ENCODE data around the gene CNTNAP2. TPM values are rescaled to one million over a fixed set of nuclear protein-coding genes. Genes with fewer than 3 reads are reported as not detected.

The CNTNAP2 gene
- total and polyA plus RNA-seq, 7 experiments from 2014 or later, result 0.02 to 0.48 (median 0.24) TPM; not detected in 2

DNA sequence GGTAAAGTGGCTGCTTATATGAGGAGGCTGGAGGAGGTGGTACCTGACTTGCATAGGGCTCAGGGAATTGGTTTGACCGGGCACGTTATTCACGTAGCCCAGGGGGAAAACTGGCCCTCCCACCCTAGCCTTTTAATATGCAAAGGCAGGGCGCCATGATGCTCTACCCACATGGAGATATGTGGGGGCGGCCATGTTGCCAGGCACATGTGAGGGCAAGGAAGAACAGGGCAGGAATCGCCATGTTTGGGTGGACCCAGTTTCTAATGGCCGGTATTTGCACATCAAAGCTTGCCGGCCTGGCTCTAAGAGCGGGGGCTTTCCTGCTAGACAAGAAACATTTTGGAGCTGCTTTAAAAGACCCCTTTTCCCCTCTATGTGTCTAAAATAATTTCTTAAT, 1524.2 kb downstream of the CNTNAP2 start:
- Mint-ChIP-seq H3K4me1 (no peaks in the 10 kb centered on the region), H3K27ac (no peak overlapping the region), H3K4me3 (no peak overlapping the region), H3K9me3 (peaks cover 0 to 32% (median 7%) of the 10 kb centered on the region in 11 donors), H3K36me3 (no peaks in the 10 kb centered on the region), H3K27me3 (no peaks in the 10 kb centered on the region)
- Histone ChIP-seq H3K4me3 (ENCODE audit: low read length) (no peak overlapping the region), H3K9me3 (ENCODE audit: control insufficient read depth in 2 of 3, low read length in 3 of 3) (no peaks in the 10 kb centered on the region), H3K27me3 (ENCODE audit: control insufficient read depth in 2 of 2, insufficient read depth in 2 of 2, low read length in 2 of 2) (no peaks in the 10 kb centered on the region), H3K27ac (ENCODE audit: low read depth, low read length) (no peak overlapping the region), H3K36me3 (ENCODE audit: control insufficient read depth in 2 of 3, insufficient read depth in 3 of 3, low read length in 3 of 3) (no peaks in the 10 kb centered on the region), H3K4me1 (ENCODE audit: control insufficient read depth in 2 of 2, insufficient read depth in 2 of 2, low read length in 2 of 2) (no peaks in the 10 kb centered on the region)
- DNase-seq (no peak), ATAC-seq (no peak)
- POLR2A ChIA-PET, result no interaction called here
- intact Hi-C loops (cut with micrococcal nuclease), result no loop called here
- CTCF ChIA-PET, result no interaction called here

DNA sequence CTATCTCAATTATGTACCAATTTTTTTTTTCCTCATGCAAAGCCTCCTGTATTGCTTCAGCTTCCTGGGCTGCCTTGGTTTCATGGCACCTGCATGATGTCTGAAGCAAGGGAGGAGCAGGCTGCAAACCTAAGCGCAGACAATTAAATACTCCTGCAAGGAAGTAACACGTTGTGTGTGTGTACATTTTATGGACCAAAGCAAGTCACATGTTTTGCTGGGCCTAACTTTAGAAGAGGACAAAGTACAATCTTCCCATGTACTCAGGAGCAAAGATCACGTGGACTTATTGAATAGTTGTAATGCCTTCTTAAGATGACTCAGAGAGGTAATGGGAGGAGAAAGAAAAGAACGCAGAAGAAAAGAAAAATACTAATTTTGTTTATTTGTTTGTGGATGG, 1530.0 kb downstream of the CNTNAP2 start:
- ChIA-PET CTCF (interaction anchor here (0.7 kb wide), 1 partner anchor 1989 kb away, joined by 3 read pairs; no protein-coding TSS in a partner anchor), POLR2A (no interaction called here)
- Histone ChIP-seq H3K9me3 (ENCODE audit: control insufficient read depth in 2 of 3, low read length in 3 of 3) (no peaks in the 10 kb centered on the region), H3K27me3 (ENCODE audit: control insufficient read depth in 2 of 2, insufficient read depth in 2 of 2, low read length in 2 of 2) (no peaks in the 10 kb centered on the region), H3K4me1 (ENCODE audit: control insufficient read depth in 2 of 2, insufficient read depth in 2 of 2, low read length in 2 of 2) (no peaks in the 10 kb centered on the region), H3K4me3 (ENCODE audit: low read length) (no peak overlapping the region), H3K27ac (ENCODE audit: low read depth, low read length) (no peak overlapping the region), H3K36me3 (ENCODE audit: control insufficient read depth in 2 of 3, insufficient read depth in 3 of 3, low read length in 3 of 3) (no peaks in the 10 kb centered on the region)
- ATAC-seq (no peak), DNase-seq (no peak)
- Mint-ChIP-seq H3K4me3 (no peak overlapping the region), H3K36me3 (no peaks in the 10 kb centered on the region), H3K27me3 (no peaks in the 10 kb centered on the region), H3K9me3 (peaks cover 0 to 22% (median 5%) of the 10 kb centered on the region in 11 donors), H3K27ac (no peak overlapping the region), H3K4me1 (no peaks in the 10 kb centered on the region)
- intact Hi-C loops (cut with micrococcal nuclease), result no loop called here

- no peaks in the 10 kb centered on the region for H3K36me3 ChIP-seq (ENCODE audit: control insufficient read depth in 2 of 3, insufficient read depth in 3 of 3, low read length in 3 of 3)
- no peak for DNase-seq
- intact Hi-C loops (cut with micrococcal nuclease), result no loop called here
- H3K27ac ChIP-seq (ENCODE audit: low read depth, low read length), result no peak overlapping the region
- ChIA-PET POLR2A (no interaction called here), CTCF (no interaction called here)
- ATAC-seq, result no peak
- no peaks in the 10 kb centered on the region for H3K27me3 Mint-ChIP-seq
- no peaks in the 10 kb centered on the region for H3K36me3 Mint-ChIP-seq
- H3K4me1 ChIP-seq (ENCODE audit: control insufficient read depth in 2 of 2, insufficient read depth in 2 of 2, low read length in 2 of 2), result no peaks in the 10 kb centered on the region
- H3K4me3 Mint-ChIP-seq, result no peak overlapping the region
- H3K27ac Mint-ChIP-seq, result no peak overlapping the region
- no peaks in the 10 kb centered on the region for H3K4me1 Mint-ChIP-seq
- peaks cover under 1 to 10% (median 3%) of the 10 kb centered on the region in 11 donors for H3K9me3 Mint-ChIP-seq
- no peak overlapping the region for H3K4me3 ChIP-seq (ENCODE audit: low read length)
- H3K27me3 ChIP-seq (ENCODE audit: control insufficient read depth in 2 of 2, insufficient read depth in 2 of 2, low read length in 2 of 2), result no peaks in the 10 kb centered on the region
- H3K9me3 ChIP-seq (ENCODE audit: control insufficient read depth in 2 of 3, low read length in 3 of 3), result no peaks in the 10 kb centered on the region
Measured at GRCh38 chr7:147650991-147651390, 1534.4 kb downstream of the CNTNAP2 start.

DNA sequence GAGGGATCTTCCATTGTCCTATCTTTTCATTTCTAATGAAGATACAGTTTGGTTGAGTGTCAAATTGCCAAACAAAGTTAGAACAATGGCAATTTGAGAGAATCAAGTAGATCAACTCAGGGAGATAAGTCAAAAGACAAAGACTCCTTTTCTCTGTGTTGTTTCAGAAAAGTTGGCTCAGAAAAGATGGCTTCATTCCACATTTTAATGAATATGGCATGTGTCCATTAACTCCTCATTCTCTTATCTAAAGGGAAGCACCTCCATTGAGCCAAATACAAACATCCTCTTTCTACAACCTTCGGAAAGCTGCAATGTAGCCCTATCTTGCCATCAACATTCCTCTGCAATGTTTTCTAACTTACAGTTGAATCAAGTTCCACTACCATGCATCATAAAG, 1535.0 kb downstream of the CNTNAP2 start:
- no peaks in the 10 kb centered on the region for H3K36me3 ChIP-seq (ENCODE audit: control insufficient read depth in 2 of 3, insufficient read depth in 3 of 3, low read length in 3 of 3)
- no peak overlapping the region for H3K4me3 Mint-ChIP-seq
- no peaks in the 10 kb centered on the region for H3K9me3 ChIP-seq (ENCODE audit: control insufficient read depth in 2 of 3, low read length in 3 of 3)
- H3K9me3 Mint-ChIP-seq, result peaks cover 1 to 10% (median 5%) of the 10 kb centered on the region in 11 donors
- H3K27ac ChIP-seq (ENCODE audit: low read depth, low read length), result no peak overlapping the region
- H3K27me3 ChIP-seq (ENCODE audit: control insufficient read depth in 2 of 2, insufficient read depth in 2 of 2, low read length in 2 of 2), result no peaks in the 10 kb centered on the region
- POLR2A ChIA-PET, result no interaction called here
- no peak overlapping the region for H3K27ac Mint-ChIP-seq
- no peaks in the 10 kb centered on the region for H3K27me3 Mint-ChIP-seq
- intact Hi-C loops (cut with micrococcal nuclease), result no loop called here
- no peak overlapping the region for H3K4me3 ChIP-seq (ENCODE audit: low read length)
- H3K4me1 ChIP-seq (ENCODE audit: control insufficient read depth in 2 of 2, insufficient read depth in 2 of 2, low read length in 2 of 2), result no peaks in the 10 kb centered on the region
- DNase-seq, result no peak
- no peaks in the 10 kb centered on the region for H3K36me3 Mint-ChIP-seq
- no peaks in the 10 kb centered on the region for H3K4me1 Mint-ChIP-seq
- CTCF ChIA-PET, result no interaction called here
- no peak for ATAC-seq

DNA sequence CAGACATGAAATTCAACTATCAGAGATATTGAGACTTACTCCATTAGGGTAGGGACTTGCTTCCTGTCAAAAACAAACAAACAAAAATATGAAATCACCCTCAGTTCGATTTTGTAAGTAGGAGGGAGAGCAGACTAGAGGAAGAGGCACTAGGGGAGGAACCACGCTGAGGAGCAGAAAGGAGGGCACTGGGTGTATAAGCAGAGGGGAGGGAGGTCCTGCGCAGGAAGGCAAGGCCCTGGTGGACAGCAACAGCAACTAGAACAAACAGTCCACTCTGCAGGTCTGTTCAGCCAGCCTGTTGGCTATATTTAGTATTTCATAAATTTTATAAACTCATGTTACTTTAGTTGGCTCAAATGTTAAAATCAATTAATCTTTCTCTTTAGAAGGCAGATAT, 1536.9 kb downstream of the CNTNAP2 start:
- DNase-seq (no peak), ATAC-seq (no peak)
- Histone ChIP-seq H3K9me3 (ENCODE audit: control insufficient read depth in 2 of 3, low read length in 3 of 3) (no peaks in the 10 kb centered on the region), H3K27me3 (ENCODE audit: control insufficient read depth in 2 of 2, insufficient read depth in 2 of 2, low read length in 2 of 2) (no peaks in the 10 kb centered on the region), H3K36me3 (ENCODE audit: control insufficient read depth in 2 of 3, insufficient read depth in 3 of 3, low read length in 3 of 3) (no peaks in the 10 kb centered on the region), H3K4me3 (ENCODE audit: low read length) (no peak overlapping the region), H3K27ac (ENCODE audit: low read depth, low read length) (no peak overlapping the region), H3K4me1 (ENCODE audit: control insufficient read depth in 2 of 2, insufficient read depth in 2 of 2, low read length in 2 of 2) (no peaks in the 10 kb centered on the region)
- Mint-ChIP-seq H3K27ac (no peak overlapping the region), H3K4me1 (no peaks in the 10 kb centered on the region), H3K27me3 (no peaks in the 10 kb centered on the region), H3K9me3 (peaks cover 0 to 9% (median 2%) of the 10 kb centered on the region in 11 donors), H3K4me3 (no peak overlapping the region), H3K36me3 (no peaks in the 10 kb centered on the region)
- CTCF ChIA-PET, result no interaction called here
- POLR2A ChIA-PET, result no interaction called here
- intact Hi-C loops (cut with micrococcal nuclease), result no loop called here

DNA sequence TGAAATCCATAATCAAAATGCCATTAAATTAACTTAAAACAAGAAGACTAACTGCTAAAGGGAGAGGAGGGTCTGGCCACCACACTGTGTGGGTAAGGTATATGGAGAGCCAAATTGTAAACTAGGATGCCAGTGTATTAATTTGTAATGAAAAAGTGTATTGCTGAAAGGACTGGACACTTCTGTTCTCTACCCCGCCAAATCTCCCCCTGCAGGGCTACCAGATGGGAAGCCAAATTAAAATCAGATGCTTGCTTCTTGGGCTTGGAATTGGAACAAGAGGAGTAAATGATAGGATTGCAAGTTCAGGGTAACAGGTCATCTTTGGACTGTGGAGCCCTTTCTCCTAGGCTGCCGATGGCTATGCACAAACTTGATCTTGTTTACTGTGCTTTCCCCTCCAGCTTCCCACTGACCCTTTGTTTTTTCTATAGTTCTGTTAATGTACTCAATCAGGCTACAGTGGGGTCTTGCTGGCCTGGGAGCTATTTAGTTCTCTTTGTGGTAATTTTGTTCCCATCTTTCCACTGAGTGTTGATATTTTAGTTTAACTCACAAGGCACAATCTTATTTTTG, 1541.9 kb downstream of the CNTNAP2 start:
- intact Hi-C loops (cut with micrococcal nuclease), result no loop called here
- no peak for DNase-seq
- ATAC-seq, result no peak
- H3K27me3 ChIP-seq (ENCODE audit: control insufficient read depth in 2 of 2, insufficient read depth in 2 of 2, low read length in 2 of 2), result no peaks in the 10 kb centered on the region
- no peaks in the 10 kb centered on the region for H3K4me1 Mint-ChIP-seq
- H3K9me3 ChIP-seq (ENCODE audit: control insufficient read depth in 2 of 3, low read length in 3 of 3), result no peaks in the 10 kb centered on the region
- H3K36me3 ChIP-seq (ENCODE audit: control insufficient read depth in 2 of 3, insufficient read depth in 3 of 3, low read length in 3 of 3), result no peaks in the 10 kb centered on the region
- no peaks in the 10 kb centered on the region for H3K36me3 Mint-ChIP-seq
- ChIA-PET CTCF (no interaction called here), POLR2A (no interaction called here)
- no peak overlapping the region for H3K4me3 ChIP-seq (ENCODE audit: low read length)
- H3K27ac Mint-ChIP-seq, result no peak overlapping the region
- H3K4me3 Mint-ChIP-seq, result no peak overlapping the region
- no peaks in the 10 kb centered on the region for H3K27me3 Mint-ChIP-seq
- H3K4me1 ChIP-seq (ENCODE audit: control insufficient read depth in 2 of 2, insufficient read depth in 2 of 2, low read length in 2 of 2), result no peaks in the 10 kb centered on the region
- H3K9me3 Mint-ChIP-seq, result peaks cover 0 to 15% (median 3%) of the 10 kb centered on the region in 11 donors
- H3K27ac ChIP-seq (ENCODE audit: low read depth, low read length), result no peak overlapping the region

GRCh38 chr7:147659036-147659995, 1542.7 kb downstream of the CNTNAP2 start:
- POLR2A ChIA-PET, result no interaction called here
- Mint-ChIP-seq H3K27me3 (no peaks in the 10 kb centered on the region), H3K9me3 (peaks cover 0 to 18% (median 3%) of the 10 kb centered on the region in 11 donors)

More at GRCh38 chr7:147659036-147659995, 1542.7 kb downstream of the CNTNAP2 start:
- no peaks in the 10 kb centered on the region for H3K27me3 ChIP-seq (ENCODE audit: control insufficient read depth in 2 of 2, insufficient read depth in 2 of 2, low read length in 2 of 2)
- Mint-ChIP-seq H3K36me3 (peaks cover 0 to under 1% (median 0%) of the 10 kb centered on the region in 5 donors), H3K4me3 (no peak overlapping the region), H3K27ac (no peak overlapping the region), H3K4me1 (no peaks in the 10 kb centered on the region)
- no peaks in the 10 kb centered on the region for H3K4me1 ChIP-seq (ENCODE audit: control insufficient read depth in 2 of 2, insufficient read depth in 2 of 2, low read length in 2 of 2)
- ATAC-seq (no peak), DNase-seq (no peak)
- H3K4me3 ChIP-seq (ENCODE audit: low read length), result no peak overlapping the region
- CTCF ChIA-PET, result no interaction called here
- H3K27ac ChIP-seq (ENCODE audit: low read depth, low read length), result no peak overlapping the region
- H3K36me3 ChIP-seq (ENCODE audit: control insufficient read depth in 2 of 3, insufficient read depth in 3 of 3, low read length in 3 of 3), result no peaks in the 10 kb centered on the region
- intact Hi-C loops (cut with micrococcal nuclease), result no loop called here
- no peaks in the 10 kb centered on the region for H3K9me3 ChIP-seq (ENCODE audit: control insufficient read depth in 2 of 3, low read length in 3 of 3)
